H1 (cell line): ENCODE measurements around the gene TMPRSS13. TPM values are rescaled to one million over a fixed set of nuclear protein-coding genes. Genes with fewer than 3 reads are reported as not detected.

Experiments used
- CTCF ChIA-PET: fragments of 300-600 bp; sonication (Branson Sonifier 250); formaldehyde crosslinking; loops from one replicate; lab custom pipeline; 2021; ENCODE audit not compliant: partially characterized antibody; lab: Charles Lee
- POLR2A ChIA-PET: fragments of 300-600 bp; sonication (Branson Sonifier 250); formaldehyde crosslinking; loops from one replicate; lab custom pipeline; 2021; ENCODE audit warnings: inconsistent platforms; ENCODE audit not compliant: partially characterized antibody; lab: Charles Lee
- DNase-seq, 2 experiments: peaks; one replicate each; pipeline versions ENCODE4 v3.0.0 to v3.0.0-alpha.2; 2010 to 2022; ENCODE audit warnings: low spot score in 2 of 2, low read depth in 1 of 2, mixed read lengths in 1 of 2
- FAIRE-seq: peaks from 2 replicates; lab custom pipeline; 2011; peaks lifted over from hg19 to GRCh38; lab: Jason Lieb, UNC
- H2AFZ ChIP-seq: 2 replicates; pipeline ENCODE4 v1.8.1; 2012; ENCODE audit warnings: low read length, inconsistent platforms
- H2AK5ac ChIP-seq: 2 replicates; pipeline ENCODE4 v1.6.1; 2013; ENCODE audit warnings: low read depth, low read length
- H2BK120ac ChIP-seq: replicated peaks from 2 replicates; pipeline ENCODE3; 2013; ENCODE audit warnings: low read depth, low read length, inconsistent platforms
- H2BK12ac ChIP-seq: 2 replicates; pipeline ENCODE4 v1.6.1; 2013; ENCODE audit warnings: low read depth, low read length
- H2BK15ac ChIP-seq: 2 replicates; pipeline ENCODE4 v1.6.1; 2013; ENCODE audit warnings: low read length
- H2BK20ac ChIP-seq: 2 replicates; pipeline ENCODE4 v1.6.1; 2013; ENCODE audit warnings: low read length
- H2BK5ac ChIP-seq: 2 replicates; pipeline ENCODE4 v1.6.1; 2013; ENCODE audit warnings: low read depth, low read length
- H3K14ac ChIP-seq: 2 replicates; pipeline ENCODE4 v1.6.1; 2013; ENCODE audit warnings: inconsistent platforms; ENCODE audit not compliant: insufficient read length
- H3K18ac ChIP-seq: 2 replicates; pipeline ENCODE4 v1.6.1; 2013; ENCODE audit warnings: low read length; ENCODE audit errors: extremely low read depth
- H3K23ac ChIP-seq: 2 replicates; pipeline ENCODE4 v1.6.1; 2013; ENCODE audit warnings: inconsistent platforms; ENCODE audit not compliant: insufficient read length
- H3K23me2 ChIP-seq: 2 replicates; pipeline ENCODE4 v1.6.1; 2013; ENCODE audit warnings: low read depth, low read length
- H3K27ac ChIP-seq: 2 replicates; pipeline ENCODE4 v1.6.1; 2011; ENCODE audit warnings: low read depth, low read length, inconsistent platforms
- H3K27me3 ChIP-seq, 4 experiments: replicated peaks in 1 of 4; 1 replicate in 1 of 4; 2 replicates in 3 of 4; pipeline versions ENCODE4 v1.6.1 to v1.8.1; 2011 to 2013; ENCODE audit warnings: low read length in 3 of 4, mild to moderate bottlenecking in 3 of 4, inconsistent platforms in 2 of 4, mixed read lengths in 2 of 4, moderate library complexity in 1 of 4; ENCODE audit not compliant: control insufficient read depth in 3 of 4, insufficient read depth in 3 of 4; ENCODE audit errors: extremely low read depth in 1 of 4
- H3K36me3 ChIP-seq, 4 experiments: 2 replicates each; pipeline versions ENCODE4 v1.6.1 to v1.8.1; 2011 to 2013; ENCODE audit warnings: mild to moderate bottlenecking in 4 of 4, low read length in 3 of 4, moderate library complexity in 2 of 4, control low read depth in 1 of 4, inconsistent platforms in 1 of 4; ENCODE audit not compliant: insufficient read depth in 4 of 4, control insufficient read depth in 2 of 4
- H3K4ac ChIP-seq: replicated peaks from 2 replicates; pipeline ENCODE3; 2013; ENCODE audit warnings: low read length, low read depth, mixed read lengths, inconsistent platforms; ENCODE audit not compliant: insufficient read length
- H3K4me1 ChIP-seq, 4 experiments: replicated peaks in 1 of 4; 1 replicate in 1 of 4; 2 replicates in 3 of 4; pipeline versions ENCODE4 v1.6.1 to v1.8.1; 2011 to 2013; ENCODE audit warnings: low read length in 3 of 4, inconsistent platforms in 2 of 4, mixed read lengths in 1 of 4; ENCODE audit not compliant: insufficient read depth in 4 of 4, control insufficient read depth in 3 of 4
- H3K4me2 ChIP-seq, 2 experiments: 2 replicates each; pipeline versions ENCODE4 v1.6.1 to v1.8.1; 2011 to 2013; ENCODE audit warnings: low read depth in 2 of 2, low read length in 2 of 2, control low read depth in 1 of 2, inconsistent platforms in 1 of 2, mild to moderate bottlenecking in 1 of 2; ENCODE audit not compliant: insufficient read depth in 1 of 2
- H3K4me3 ChIP-seq, 4 experiments: fragments of 200-600, 300-600 bp in 1 of 4; sonication (generic), shearing (Covaris generic), sonication (Bioruptor Twin) in 1 of 4; 2 replicates each; pipeline versions ENCODE4 v1.5.1 to v1.8.1; 2011 to 2016; ENCODE audit warnings: low read length in 4 of 4, low read depth in 3 of 4, control low read depth in 2 of 4, inconsistent platforms in 2 of 4, mild to moderate bottlenecking in 2 of 4, mixed read lengths in 1 of 4, moderate library complexity in 1 of 4; ENCODE audit not compliant: insufficient read depth in 2 of 4; ENCODE audit errors: extremely low read depth in 1 of 4
- H3K56ac ChIP-seq: replicated peaks from 2 replicates; pipeline ENCODE3; 2013; ENCODE audit warnings: low read depth, mild to moderate bottlenecking, mixed read lengths, low read length, inconsistent platforms; ENCODE audit not compliant: insufficient read length
- H3K79me1 ChIP-seq: 2 replicates; pipeline ENCODE4 v1.6.1; 2013; ENCODE audit warnings: low read depth, low read length, control low read depth
- H3K79me2 ChIP-seq, 2 experiments: 2 replicates each; pipeline versions ENCODE4 v1.6.1 to v1.8.1; 2012 to 2013; ENCODE audit warnings: low read length in 2 of 2, mild to moderate bottlenecking in 2 of 2, inconsistent platforms in 1 of 2; ENCODE audit not compliant: insufficient read depth in 2 of 2, control insufficient read depth in 1 of 2
- H3K9ac ChIP-seq, 4 experiments: replicated peaks in 1 of 4; 1 replicate in 1 of 4; 2 replicates in 3 of 4; pipeline versions ENCODE4 v1.6.1 to v1.8.1; 2011 to 2013; ENCODE audit warnings: low read depth in 3 of 4, low read length in 3 of 4, control low read depth in 2 of 4, mild to moderate bottlenecking in 2 of 4, moderate library complexity in 2 of 4, inconsistent platforms in 1 of 4; ENCODE audit errors: extremely low read depth in 1 of 4
- H3K9me3 ChIP-seq, 2 experiments: 2 replicates each; pipeline versions ENCODE4 v1.6.1 to v1.8.1; 2012 to 2013; ENCODE audit warnings: mild to moderate bottlenecking in 2 of 2, moderate library complexity in 2 of 2, control low read depth in 1 of 2, inconsistent platforms in 1 of 2, low read depth in 1 of 2, low read length in 1 of 2, mixed read lengths in 1 of 2; ENCODE audit not compliant: insufficient read depth in 2 of 2
- H4K20me1 ChIP-seq, 2 experiments: replicated peaks in 1 of 2; 2 replicates each; pipeline versions ENCODE3 to v1.8.1; 2011 to 2013; ENCODE audit warnings: inconsistent platforms in 2 of 2, low read length in 2 of 2, mild to moderate bottlenecking in 1 of 2; ENCODE audit not compliant: insufficient read depth in 2 of 2, control insufficient read depth in 1 of 2
- H4K5ac ChIP-seq: 2 replicates; pipeline ENCODE4 v1.6.1; 2013; ENCODE audit warnings: low read length, low read depth, mixed read lengths, inconsistent platforms; ENCODE audit not compliant: insufficient read length
- H4K8ac ChIP-seq: 2 replicates; pipeline ENCODE4 v1.8.0; 2013; ENCODE audit warnings: mild to moderate bottlenecking, moderate library complexity, low read length, inconsistent platforms; ENCODE audit not compliant: insufficient read depth; ENCODE audit errors: extremely low read depth
- H4K91ac ChIP-seq: replicated peaks from 2 replicates; pipeline ENCODE3; 2013; ENCODE audit warnings: low read length, mixed read lengths, inconsistent platforms; ENCODE audit not compliant: insufficient read length
- TAF7 ChIP-seq: optimal IDR thresholded peaks from 2 replicates; pipeline ENCODE3; 2011; ENCODE audit warnings: low read depth, mild to moderate bottlenecking, inconsistent platforms, low read length, moderate library complexity, borderline replicate concordance
- WGBS, 2 experiments: shearing (Covaris generic) in 1 of 2; methylation state at CpG; one replicate each; pipeline versions ENCODE4 v1.1.6 to v1.1.7; 2013 to 2015; ENCODE audit warnings: low lambda C conversion rate in 2 of 2, mixed read lengths in 2 of 2, inconsistent platforms in 1 of 2, low coverage in 1 of 2, missing lambda C conversion rate in 1 of 2; ENCODE audit not compliant: insufficient replicate concordance in 2 of 2, insufficient coverage in 1 of 2, insufficient read length in 1 of 2; ENCODE audit errors: extremely low coverage in 1 of 2, missing lambda C conversion rate in 1 of 2; 5-methylcytosine and 5-hydroxymethylcytosine counted together
- polyA plus RNA-seq, 7 experiments: library from polyadenylated mRNA; depleted of rRNA in 3 of 7; stranded (reverse) in 5 of 7; unstranded in 2 of 7; fragments of >200 nt in 5 of 7; fragments of 200-250 nt in 2 of 7; gene quantifications; 1 replicate in 5 of 7; 2 replicates in 1 of 7; 4 replicates in 1 of 7; pipeline versions ENCODE4 v1.2.1 to v1.2.3, GENCODE V29; 2011 to 2013; ENCODE audit warnings: missing spikeins in 2 of 7, mixed read lengths in 2 of 7
- total RNA-seq: library from RNA; stranded (reverse); fragmentation: NEBNext Ultra II Directional; extraction: Animal tissue kit (Norgen Biotek cat#: 25700); gene quantifications from 2 replicates; pipeline ENCODE4 v1.2.1, GENCODE V29; 2021

TMPRSS13 gene
- total and polyA plus RNA-seq, 2 of the 8 experiments (the other 6 are each of a cell fraction or from before 2014, with no cell fraction given): 0.61 to 0.79 TPM

- POLR2A ChIA-PET: no interaction called here
- no peaks in the 10 kb centered on the region for H3K36me3 ChIP-seq
- H2BK5ac ChIP-seq: no peak overlapping the region
- no peak overlapping the region for H2AFZ ChIP-seq
- no peaks in the 10 kb centered on the region for H4K20me1 ChIP-seq
- H3K56ac ChIP-seq: no peak overlapping the region
- no peak overlapping the region for H2BK20ac ChIP-seq
- H3K4me2 ChIP-seq: no peak overlapping the region
- no peak for TF ChIP-seq TAF7
- H3K14ac ChIP-seq: no peak overlapping the region
- H3K9ac ChIP-seq: no peak overlapping the region
- no peak overlapping the region for H2BK15ac ChIP-seq
- H3K9me3 ChIP-seq: peaks cover 0 to 3% of the 10 kb centered on the region in 2 experiments; a peak in 1 of 4 replicates
- FAIRE-seq: no peak
- H3K23me2 ChIP-seq: no peaks in the 10 kb centered on the region
- H2BK12ac ChIP-seq: no peak overlapping the region
- H3K79me1 ChIP-seq: no peaks in the 10 kb centered on the region
- peaks cover 0 to 7% (median 4%) of the 10 kb centered on the region in 4 experiments; a peak in 5 of 7 replicates for H3K4me1 ChIP-seq
- no peak overlapping the region for H2AK5ac ChIP-seq
- no peak overlapping the region for H2BK120ac ChIP-seq
- DNase-seq: no peak
- H3K4ac ChIP-seq: no peak overlapping the region
- CTCF ChIA-PET: interaction anchor here (0.9 to 3.4 kb wide), 7 partner anchors 17 to 278 kb away, joined by 3 to 16 read pairs (median 3); no protein-coding TSS in a partner anchor
- no peak overlapping the region for H4K8ac ChIP-seq
- 65% methylated on average over 3 of the region's 3 CpGs; no CpG with 5 or more reads in 1 of the 2 experiments for WGBS, 2 experiments
- H4K91ac ChIP-seq: no peak overlapping the region
- H3K23ac ChIP-seq: no peak overlapping the region
- no peaks in the 10 kb centered on the region; a peak in 1 of 7 replicates for H3K27me3 ChIP-seq
- H3K4me3 ChIP-seq: no peak overlapping the region
- no peak overlapping the region for H3K27ac ChIP-seq
- H3K79me2 ChIP-seq: no peaks in the 10 kb centered on the region
- no peak overlapping the region for H3K18ac ChIP-seq
- no peak overlapping the region for H4K5ac ChIP-seq
These were observed 77.3 kb downstream of the TMPRSS13 start for GRCh38 chr11:117851852-117852251.
